Umbilical cord (tissue), 2 donors: ENCODE measurements around the gene ADAM8. TPM values are rescaled to one million over a fixed set of nuclear protein-coding genes. Genes with fewer than 3 reads are reported as not detected.
"Not testable (repeated sequence)": the region's sequence is repeated elsewhere in the genome, so short reads cannot be mapped to it uniquely, and the experiment has no call there.

Source experiments
- DNase-seq: peaks from one replicate; pipeline ENCODE4 v3.0.0-alpha.2; 2015; ENCODE audit warnings: low spot score
- total RNA-seq: library from RNA; depleted of rRNA; stranded (reverse); fragments of >200 nt; gene quantifications from one replicate; pipeline ENCODE4 v1.2.3, GENCODE V29; 2014; ENCODE audit warnings: low replicate concordance; ENCODE audit not compliant: insufficient read depth

ADAM8 gene
- total RNA-seq, result 6.3 TPM

- no peak for DNase-seq
These were observed at the start of gene ADAM8 for GRCh38 chr10:133276435-133277201. Gene ADAM8 (minus strand): TSS chr10:133276868. CDS start chr10:133276817, 51 bp downstream.

- no peak for DNase-seq
These were observed 49.5 kb upstream of the ADAM8 start for GRCh38 chr10:133326223-133326551.

GRCh38 chr10:133325440-133326222 lies 49.0 kb upstream of the ADAM8 start:
- no peak for DNase-seq

GRCh38 chr10:133324857-133325260 lies 48.2 kb upstream of the ADAM8 start:
- DNase-seq, result no peak

- peak; percentile 34 for DNase-seq
These were observed 47.6 kb upstream of the ADAM8 start for GRCh38 chr10:133324198-133324792.

GRCh38 chr10:133322064-133322709 lies 45.5 kb upstream of the ADAM8 start:
- DNase-seq, result not testable (repeated sequence)

- DNase-seq, result not testable (repeated sequence)
These were observed 44.3 kb upstream of the ADAM8 start for GRCh38 chr10:133320852-133321422.

GRCh38 chr10:133318494-133319127 lies 41.9 kb upstream of the ADAM8 start:
- peak; percentile 42 for DNase-seq

GRCh38 chr10:133316732-133317131 lies 40.1 kb upstream of the ADAM8 start:
- DNase-seq, result no peak

GRCh38 chr10:133316266-133316665 lies 39.6 kb upstream of the ADAM8 start:
- no peak for DNase-seq

GRCh38 chr10:133315847-133316246 lies 39.2 kb upstream of the ADAM8 start:
- no peak for DNase-seq

- no peak for DNase-seq
These were observed 38.2 kb upstream of the ADAM8 start for GRCh38 chr10:133314911-133315310.

GRCh38 chr10:133313192-133313591 lies 36.5 kb upstream of the ADAM8 start:
- DNase-seq, result no peak

- no peak for DNase-seq
These were observed 36.1 kb upstream of the ADAM8 start for GRCh38 chr10:133312769-133313145.

- no peak for DNase-seq
These were observed 35.5 kb upstream of the ADAM8 start for GRCh38 chr10:133312016-133312768.

- no peak for DNase-seq
These were observed 34.9 kb upstream of the ADAM8 start for GRCh38 chr10:133311570-133311969.

GRCh38 chr10:133310789-133311188 lies 34.1 kb upstream of the ADAM8 start:
- DNase-seq, result no peak

GRCh38 chr10:133310399-133310755 lies 33.7 kb upstream of the ADAM8 start:
- no peak for DNase-seq

GRCh38 chr10:133309720-133310398 lies 33.2 kb upstream of the ADAM8 start:
- DNase-seq, result no peak
